Gastroesophageal sphincter (tissue), 3 donors: Measurements from ENCODE around the gene CDR2L.

Source experiments
- EP300 ChIP-seq: sonication (generic); formaldehyde crosslinking; IDR thresholded peaks from one replicate; pipeline ENCODE4 v1.6.1; 2017; ENCODE audit warnings: antibody characterized with exemption, mild to moderate bottlenecking
- POLR2AphosphoS5 ChIP-seq: sonication (generic); formaldehyde crosslinking; IDR thresholded peaks from one replicate; pipeline ENCODE4 v1.6.1; 2017; ENCODE audit warnings: antibody characterized with exemption
- TF ChIP-seq, protein P1 (sequence below), 4 experiments: fragments of 200-600 bp in 2 of 4; fragments of 450-650 bp in 2 of 4; sonication (generic) in 1 of 4; IDR thresholded peaks; one replicate each; pipeline ENCODE4 v1.5.1; 2017 to 2019; ENCODE audit warnings: antibody characterized with exemption in 4 of 4, mild to moderate bottlenecking in 2 of 4, moderate library complexity in 2 of 4

GRCh38 chr17:74972107-74972972 lies 15.1 kb upstream of the CDR2L start, which contains the start of gene HID1:
- TF ChIP-seq POLR2AphosphoS5, result no peak
- TF ChIP-seq EP300, result no peak
- TF ChIP-seq, protein P1, sequence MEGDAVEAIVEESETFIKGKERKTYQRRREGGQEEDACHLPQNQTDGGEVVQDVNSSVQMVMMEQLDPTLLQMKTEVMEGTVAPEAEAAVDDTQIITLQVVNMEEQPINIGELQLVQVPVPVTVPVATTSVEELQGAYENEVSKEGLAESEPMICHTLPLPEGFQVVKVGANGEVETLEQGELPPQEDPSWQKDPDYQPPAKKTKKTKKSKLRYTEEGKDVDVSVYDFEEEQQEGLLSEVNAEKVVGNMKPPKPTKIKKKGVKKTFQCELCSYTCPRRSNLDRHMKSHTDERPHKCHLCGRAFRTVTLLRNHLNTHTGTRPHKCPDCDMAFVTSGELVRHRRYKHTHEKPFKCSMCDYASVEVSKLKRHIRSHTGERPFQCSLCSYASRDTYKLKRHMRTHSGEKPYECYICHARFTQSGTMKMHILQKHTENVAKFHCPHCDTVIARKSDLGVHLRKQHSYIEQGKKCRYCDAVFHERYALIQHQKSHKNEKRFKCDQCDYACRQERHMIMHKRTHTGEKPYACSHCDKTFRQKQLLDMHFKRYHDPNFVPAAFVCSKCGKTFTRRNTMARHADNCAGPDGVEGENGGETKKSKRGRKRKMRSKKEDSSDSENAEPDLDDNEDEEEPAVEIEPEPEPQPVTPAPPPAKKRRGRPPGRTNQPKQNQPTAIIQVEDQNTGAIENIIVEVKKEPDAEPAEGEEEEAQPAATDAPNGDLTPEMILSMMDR (IDR thresholded peaks at IDR 0.05), result no peak
